HUDEP-2 (cell line): ENCODE results near the gene USP24.
"Not testable (repeated sequence)": the region's sequence is repeated elsewhere in the genome, so short reads cannot be mapped to it uniquely, and the experiment has no call there.

Experiments used
- DNase-seq, 76 experiments: peaks; one replicate each; lab custom pipeline; 2025; ENCODE audit not compliant: unreplicated experiment in 76 of 76; lab: John Stamatoyannopoulos, UW

Gene USP24

GRCh38 chr1:55043011-55043410 lies 172.2 kb downstream of the USP24 start:
- DNase-seq, result no peak

DNA sequence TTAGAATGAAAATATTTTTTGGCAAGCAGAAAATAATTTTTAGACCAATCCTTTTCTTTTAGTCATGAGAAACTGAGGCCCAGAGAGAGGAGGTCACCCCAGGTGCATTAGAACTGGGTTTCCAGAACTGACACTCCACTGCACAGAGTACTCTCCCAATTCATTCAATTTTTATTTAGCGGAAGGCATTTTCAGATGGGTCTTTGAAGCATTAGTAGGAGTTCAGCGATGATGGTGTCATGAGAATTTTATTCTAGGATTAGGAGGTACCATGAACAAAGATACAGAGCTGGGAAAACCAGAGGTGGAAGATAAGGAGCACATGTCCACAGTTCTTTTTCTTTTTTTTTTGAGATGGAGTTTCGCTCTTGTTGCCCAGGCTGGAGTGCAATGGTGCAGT lies 173.6 kb downstream of the USP24 start:
- DNase-seq, result no peak

GRCh38 chr1:55040933-55041494 lies 174.2 kb downstream of the USP24 start:
- DNase-seq, result peak in 14 of 76 experiments; percentile 8 to 59 (median 27)

DNA sequence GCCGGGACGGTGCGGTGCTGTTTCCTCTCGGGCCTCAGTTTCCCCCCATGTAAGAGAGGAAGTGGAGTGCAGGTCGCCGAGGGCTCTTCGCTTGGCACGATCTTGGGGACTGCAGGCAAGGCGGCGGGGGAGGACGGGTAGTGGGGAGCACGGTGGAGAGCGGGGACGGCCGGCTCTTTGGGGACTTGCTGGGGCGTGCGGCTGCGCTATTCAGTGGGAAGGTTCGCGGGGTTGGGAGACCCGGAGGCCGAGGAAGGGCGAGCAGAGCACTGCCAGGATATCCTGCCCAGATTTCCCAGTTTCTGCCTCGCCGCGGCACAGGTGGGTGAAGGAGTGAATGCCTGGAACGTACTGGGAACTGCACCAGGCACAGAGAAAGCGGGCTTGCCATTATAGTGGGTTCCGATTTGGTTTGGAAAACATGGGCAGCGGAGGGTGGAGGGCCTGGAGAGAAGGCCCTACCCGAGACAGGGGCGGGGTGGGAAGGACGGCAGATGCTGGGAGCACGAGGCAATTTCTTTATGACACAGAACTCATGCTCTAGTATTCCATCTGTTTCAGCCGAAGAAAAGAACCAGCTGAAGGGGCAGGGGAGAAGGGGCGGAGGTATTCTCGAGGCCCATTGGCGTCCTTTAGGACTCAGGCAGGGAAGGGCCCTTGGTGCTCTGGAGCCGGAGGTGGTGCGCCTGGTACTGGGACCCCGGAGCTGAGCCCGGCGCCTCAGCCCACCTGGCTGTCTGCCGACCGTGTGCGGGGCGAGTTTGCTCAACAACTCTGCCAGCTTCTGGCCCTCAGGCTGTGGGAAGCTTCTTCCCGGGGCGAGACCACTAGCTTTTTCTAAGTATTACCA lies 174.9 kb downstream of the USP24 start:
- DNase-seq, result peak in 5 of 76 experiments; percentile 13 to 38 (median 25)

GRCh38 chr1:55039342-55040082 lies 175.7 kb downstream of the USP24 start, which contains the start of gene PCSK9:
TSS of gene PCSK9 (plus strand) at chr1:55039548. CDS start at chr1:55039838, 290 bp downstream.
- peak in 72 of 76 experiments; percentile 19 to 87 (median 64) for DNase-seq

DNA sequence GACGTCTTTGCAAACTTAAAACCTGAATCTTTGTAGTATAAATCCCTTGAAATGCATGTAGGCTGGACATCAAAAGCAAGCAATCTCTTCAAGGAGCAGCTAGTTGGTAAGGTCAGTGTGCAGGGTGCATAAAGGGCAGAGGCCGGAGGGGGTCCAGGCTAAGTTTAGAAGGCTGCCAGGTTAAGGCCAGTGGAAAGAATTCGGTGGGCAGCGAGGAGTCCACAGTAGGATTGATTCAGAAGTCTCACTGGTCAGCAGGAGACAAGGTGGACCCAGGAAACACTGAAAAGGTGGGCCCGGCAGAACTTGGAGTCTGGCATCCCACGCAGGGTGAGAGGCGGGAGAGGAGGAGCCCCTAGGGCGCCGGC lies 176.2 kb downstream of the USP24 start:
- DNase-seq, result no peak

- DNase-seq, result no peak
These were observed 176.7 kb downstream of the USP24 start for GRCh38 chr1:55038552-55038838.

DNA sequence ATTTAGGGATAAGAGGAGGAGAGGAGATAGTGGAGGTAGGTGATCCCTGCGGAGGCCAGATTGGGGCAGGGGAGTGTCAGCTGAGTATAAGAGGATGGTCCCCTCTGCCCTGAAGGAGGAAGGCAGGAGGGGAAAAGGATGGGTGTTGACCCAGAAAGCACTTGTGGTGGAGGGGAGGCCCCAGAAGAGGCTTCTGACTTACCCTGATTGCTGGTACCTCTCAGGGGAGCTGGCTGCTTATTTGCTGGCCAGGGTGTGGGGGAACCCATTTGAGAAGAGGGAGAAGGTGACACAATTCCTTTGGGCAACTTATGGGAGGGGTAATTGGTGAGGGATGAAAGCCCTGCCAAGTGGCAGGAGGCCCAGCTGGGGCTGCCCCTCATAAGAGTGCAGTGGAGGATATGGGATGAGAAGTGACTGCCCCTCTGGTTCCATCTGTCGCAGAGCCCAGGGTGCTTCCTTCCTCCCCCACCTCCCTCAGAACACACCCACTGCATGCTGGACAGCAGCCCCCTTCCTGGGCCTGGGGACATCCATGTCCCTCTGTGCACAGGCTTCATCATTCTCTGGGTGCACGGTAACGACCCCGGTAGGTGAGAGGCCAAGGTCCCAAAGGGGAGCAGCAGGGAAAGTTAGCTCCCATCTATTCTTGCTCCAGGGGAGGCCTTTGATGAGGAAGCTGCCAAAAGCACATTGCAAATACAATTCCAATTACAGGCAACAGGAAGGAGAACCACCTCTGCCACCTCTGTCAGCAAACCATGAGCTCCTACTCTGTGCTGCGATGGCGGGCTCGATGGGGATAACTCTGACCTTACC lies 177.2 kb downstream of the USP24 start:
- DNase-seq, result no peak

- DNase-seq, result peak in 15 of 76 experiments; percentile 3 to 44 (median 16)
These were observed 179.3 kb downstream of the USP24 start for GRCh38 chr1:55035904-55036303.

GRCh38 chr1:55034476-55035133 lies 180.6 kb downstream of the USP24 start:
- DNase-seq, result no peak

DNA sequence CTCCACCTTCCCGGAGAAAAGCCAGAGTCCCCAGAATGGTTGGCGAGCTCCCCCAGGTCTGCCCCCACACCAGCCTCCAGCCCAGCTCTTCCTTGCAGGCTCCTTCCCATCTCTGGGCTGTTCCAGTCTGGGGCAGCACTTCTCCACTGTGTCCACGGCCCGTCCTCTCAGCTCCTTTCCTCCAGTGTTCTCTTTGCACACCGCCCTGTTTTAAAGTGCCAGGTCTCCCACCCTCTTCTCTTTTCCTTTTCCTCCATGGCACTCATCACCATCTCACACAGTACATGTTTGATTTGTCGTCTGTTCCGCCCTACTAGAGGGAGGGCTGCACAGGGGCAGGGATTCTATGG lies 181.9 kb downstream of the USP24 start:
- DNase-seq, result no peak

DNA sequence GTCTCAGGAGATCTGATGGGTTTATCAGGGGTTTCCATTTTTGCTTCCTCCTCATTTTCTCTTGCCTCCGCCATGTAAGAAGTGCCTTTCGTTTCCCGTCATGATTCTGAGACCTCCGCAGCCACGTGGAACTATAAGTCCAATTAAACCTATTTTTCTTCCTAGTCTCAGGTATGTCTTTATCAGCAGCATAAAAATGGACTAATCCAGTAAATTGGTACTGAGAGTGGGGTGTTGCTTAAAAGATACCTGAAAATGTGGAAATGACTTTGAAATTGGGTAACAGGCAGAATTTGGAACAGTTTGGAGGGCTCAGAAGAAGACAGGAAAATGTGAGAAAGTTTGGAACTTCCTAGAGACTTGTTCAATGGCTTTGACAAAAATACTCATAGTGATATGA lies 184.1 kb downstream of the USP24 start:
- not testable (repeated sequence) for DNase-seq

DNA sequence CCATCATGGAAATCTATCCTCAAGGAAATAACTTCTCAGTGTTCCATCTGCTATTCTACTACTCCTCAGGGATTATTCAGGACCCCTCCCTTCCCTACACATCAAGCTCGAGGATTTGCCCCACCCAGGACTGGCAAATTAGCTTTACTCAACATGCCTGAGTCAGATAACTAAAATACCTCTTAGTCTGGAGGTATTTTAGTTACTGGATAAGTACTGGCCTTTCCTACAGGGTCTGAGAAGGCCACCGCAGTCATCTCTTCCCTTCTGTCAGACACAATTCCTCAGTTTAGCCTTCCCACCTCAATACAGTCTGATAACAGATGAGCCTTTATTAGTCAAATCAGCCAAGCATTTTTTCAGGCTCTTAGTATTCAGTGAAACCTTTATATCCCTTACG lies 188.5 kb downstream of the USP24 start:
- not testable (repeated sequence) for DNase-seq

- not testable (repeated sequence) for DNase-seq
These were observed 191.0 kb downstream of the USP24 start for GRCh38 chr1:55024163-55024562.

GRCh38 chr1:55021942-55022546 lies 193.1 kb downstream of the USP24 start:
- DNase-seq, result peak in 71 of 76 experiments; percentile 18 to 84 (median 67)

GRCh38 chr1:55018395-55018794 lies 196.8 kb downstream of the USP24 start:
- no peak for DNase-seq
